K562 (cell line): ENCODE measurements around the gene DNAJB1. TPM values are rescaled to one million over a fixed set of nuclear protein-coding genes. Genes with fewer than 3 reads are reported as not detected.

Experiments used
- AFF4 ChIP-seq: sonication (generic); formaldehyde crosslinking; IDR thresholded peaks from 2 replicates; pipeline ENCODE4 v1.8.0; 2023; ENCODE audit warnings: mild to moderate bottlenecking, missing genetic modification reagents
- CTCF ChIP-seq, 3 experiments: IDR thresholded peaks in 2 of 3; conservative IDR thresholded peaks in 1 of 3; 2 replicates each; pipeline ENCODE4 v1.5.1; 2011 to 2012; ENCODE audit warnings: low read length in 3 of 3, mild to moderate bottlenecking in 3 of 3, control low read depth in 2 of 3, improper control_type of control experiment in 1 of 3, inconsistent platforms in 1 of 3, low read depth in 1 of 3, mixed read lengths in 1 of 3, moderate library complexity in 1 of 3; ENCODE audit not compliant: insufficient read depth in 2 of 3
- LARP7 ChIP-seq: fragments of 450-650 bp; IDR thresholded peaks from 2 replicates; pipeline ENCODE4 v1.6.1; 2016
- NELFE ChIP-seq: IDR thresholded peaks from 2 replicates; pipeline ENCODE4 v1.6.1; 2011; ENCODE audit warnings: mild to moderate bottlenecking; ENCODE audit not compliant: insufficient read depth, insufficient read length
- PBX2 ChIP-seq, 2 experiments: IDR thresholded peaks in 1 of 2; conservative IDR thresholded peaks in 1 of 2; 2 replicates each; pipeline ENCODE4 v1.6.1; 2016; ENCODE audit warnings: low read depth in 2 of 2, mild to moderate bottlenecking in 1 of 2, missing compliant biosample characterization in 1 of 2, missing genetic modification characterization in 1 of 2, moderate library complexity in 1 of 2
- PPARD ChIP-seq: fragments of 250-450 bp; sonication (Bioruptor Pico); IDR thresholded peaks from 2 replicates; pipeline ENCODE4 v1.8.0; 2022; ENCODE audit warnings: inconsistent platforms, mild to moderate bottlenecking, moderate library complexity
- RAD51 ChIP-seq: fragments of 450-650 bp; IDR thresholded peaks from 2 replicates; pipeline ENCODE4 v1.7.1; 2016; ENCODE audit warnings: low read depth, mild to moderate bottlenecking, borderline replicate concordance
- RBM22 ChIP-seq: fragments of 200-400 bp; formaldehyde crosslinking; IDR thresholded peaks from 2 replicates; pipeline ENCODE4 v1.6.1; 2018; ENCODE audit warnings: low read length, low read depth; ENCODE audit not compliant: poor library complexity, severe bottlenecking
- SAP30 ChIP-seq: fragments of 200-600 bp; sonication (generic); IDR thresholded peaks from 2 replicates; pipeline ENCODE4 v1.6.1; 2012; ENCODE audit warnings: borderline replicate concordance, low read depth, mild to moderate bottlenecking, moderate library complexity, low read length, control low read depth, inconsistent platforms; ENCODE audit not compliant: insufficient read depth, poor library complexity, severe bottlenecking
- TCF3 ChIP-seq: sonication (generic); formaldehyde crosslinking; IDR thresholded peaks from 2 replicates; pipeline ENCODE4 v1.4.0; 2020; ENCODE audit warnings: mild to moderate bottlenecking, missing genetic modification reagents
- ZBTB49 ChIP-seq: sonication (generic); formaldehyde crosslinking; IDR thresholded peaks from 2 replicates; pipeline ENCODE4 v1.8.0; 2022; ENCODE audit warnings: missing genetic modification reagents, mild to moderate bottlenecking, borderline replicate concordance
- ZKSCAN8 ChIP-seq: fragments of 200-800 bp; sonication (Bioruptor generic); IDR thresholded peaks from 2 replicates; pipeline ENCODE4 v1.6.1; 2016; ENCODE audit warnings: missing genetic modification characterization, missing compliant biosample characterization
- ZNF165 ChIP-seq: fragments of 250-450 bp; sonication (Bioruptor Pico); IDR thresholded peaks from 2 replicates; pipeline ENCODE4 v1.4.0; 2020; ENCODE audit warnings: borderline replicate concordance
- ZNF324 ChIP-seq: fragments of 250-450 bp; sonication (Bioruptor Pico); IDR thresholded peaks from 2 replicates; pipeline ENCODE4 v1.4.0; 2020; ENCODE audit warnings: mild to moderate bottlenecking
- polyA plus RNA-seq, 8 experiments: library from polyadenylated mRNA; depleted of rRNA in 4 of 8; stranded (reverse) in 5 of 8; unstranded in 3 of 8; fragments of >200 nt; fragmentation: Nextera tagmentation in 2 of 8; fragmentation: Illumina TruSeq in 1 of 8; extraction: Ambion mirVana in 2 of 8; extraction: Trizol in 1 of 8; gene quantifications; 2 replicates each; pipeline versions ENCODE4 v1.2.1 to v1.2.3, GENCODE V29; 2011 to 2014; ENCODE audit warnings: inconsistent platforms in 1 of 8, missing spikeins in 1 of 8
- total RNA-seq, 7 experiments: library from RNA; depleted of rRNA in 6 of 7; stranded (reverse); fragments of >200 nt in 6 of 7; fragmentation: Illumina TruSeq in 2 of 7; extraction: Trizol in 2 of 7; gene quantifications; 2 replicates each; pipeline versions ENCODE4 v1.2.1 to v1.2.3, GENCODE V29; 2011 to 2021; ENCODE audit warnings: low replicate concordance in 1 of 7

DNAJB1 gene
- total and polyA plus RNA-seq, 9 of the 15 experiments (the other 6 are each of a cell fraction or from before 2014, with no cell fraction given), result 13.2 to 113 (median 62.1) TPM

GRCh38 chr19:14475251-14476073 is 42.7 kb downstream of the DNAJB1 start, which contains the start of gene PTGER1 (continued):
- TF ChIP-seq AFF4 (no peak), PBX2 (CRISPR knock-in tag; IDR thresholded peaks at IDR 0.05; ENCODE audit: low read depth) (no peak), PBX2 (tag; conservative IDR thresholded peaks at IDR 0.05; ENCODE audit: low read depth) (no peak), SAP30 (no peak), RBM22 (no peak), ZBTB49 (no peak), LARP7 (no peak), CTCF (IDR thresholded peaks at IDR 0.05 in 2 of 3, conservative IDR thresholded peaks at IDR 0.05 in 1 of 3; ENCODE audit: insufficient read depth in 2 of 3, low read depth in 1 of 3, low read length in 3 of 3) (peak in 2 of 3 experiments; percentile 62 to 75; a peak in 5 of 6 replicates), NELFE (no peak), PPARD (CRISPR knock-in tag) (no peak), RAD51 (no peak), ZKSCAN8 (no peak), ZNF165 (no peak), ZNF324 (no peak), TCF3 (no peak)
